HCT116 (cell line): ENCODE results near the gene ABCG8. TPM values are rescaled to one million over a fixed set of nuclear protein-coding genes. Genes with fewer than 3 reads are reported as not detected.
A peak's percentile ranks its signal among the peaks of the same experiment; 100 is the strongest.

ENCODE experiments used
- ATAC-seq: fragments of 200-7000 bp; cut with Tn5 transposase; 2 replicates; pipeline ENCODE4 v1.9.1; 2020; ENCODE audit warnings: mild to moderate bottlenecking, moderate library complexity
- BruUV-seq: library from RNA; stranded (reverse); fragments of 400-500 nt; replicated peaks from 2 replicates; lab custom pipeline; 2021; lab: Mats Ljungman, UMichigan
- CTCF ChIA-PET: fragments of 300-600 bp; sonication (Branson Sonifier 250); formaldehyde crosslinking; loops from one replicate; lab custom pipeline; 2021; ENCODE audit warnings: antibody characterized with exemption; lab: Charles Lee
- POLR2A ChIA-PET: fragments of 300-600, 350-600 bp; sonication (Branson Sonifier 250); formaldehyde crosslinking; loops from one replicate; lab custom pipeline; 2021; ENCODE audit warnings: antibody characterized with exemption; lab: Charles Lee
- RAD21 ChIA-PET, 2 experiments: fragments of 300-600 bp; sonication (Branson Sonifier 250); formaldehyde crosslinking; loops; one replicate each; lab custom pipeline; 2023; ENCODE audit warnings: low total read pairs in 2 of 2; ENCODE audit not compliant: uncharacterized antibody in 2 of 2, unreplicated experiment in 2 of 2, low non-redundant PET in 1 of 2; lab: Charles Lee
- DNase-seq: peaks from one replicate; pipeline ENCODE4 v3.0.0-alpha.2; 2010; ENCODE audit warnings: low read depth, low spot score
- H2AFZ ChIP-seq: fragments of 200-600 bp; shearing (Covaris generic), sonication (generic); 2 replicates; pipeline ENCODE4 v1.6.1; 2017; ENCODE audit warnings: low read depth, mixed run types, mixed read lengths, antibody characterized with exemption, low read length; ENCODE audit not compliant: poor library complexity, severe bottlenecking
- H3K27ac ChIP-seq: 2 replicates; pipeline ENCODE4 v1.5.1; 2012; ENCODE audit warnings: low read depth, low read length
- H3K27me3 ChIP-seq: fragments of 200-600 bp; sonication (generic); 2 replicates; pipeline ENCODE4 v1.6.1; 2016; ENCODE audit warnings: mixed run types, low read length, mixed read lengths; ENCODE audit not compliant: insufficient read depth
- H3K36me3 ChIP-seq, 2 experiments: fragments of 200-500 bp in 1 of 2; fragments of 200-600 bp in 1 of 2; sonication (Bioruptor generic) in 1 of 2; sonication (generic) in 1 of 2; 2 replicates each; pipeline versions ENCODE4 v1.5.1 to v1.6.1; 2014 to 2016; ENCODE audit warnings: low read length in 2 of 2, inconsistent platforms in 1 of 2, mixed read lengths in 1 of 2, mixed run types in 1 of 2; ENCODE audit not compliant: insufficient read depth in 2 of 2, control insufficient read depth in 1 of 2
- H3K4me1 ChIP-seq, 2 experiments: fragments of 200-600 bp in 1 of 2; sonication (generic) in 1 of 2; 2 replicates each; pipeline versions ENCODE4 v1.5.1 to v1.6.1; 2012 to 2017; ENCODE audit warnings: low read length in 2 of 2, inconsistent platforms in 1 of 2, mild to moderate bottlenecking in 1 of 2, mixed read lengths in 1 of 2, mixed run types in 1 of 2, moderate library complexity in 1 of 2; ENCODE audit not compliant: insufficient read depth in 2 of 2, control insufficient read depth in 1 of 2
- H3K4me2 ChIP-seq: fragments of 200-600 bp; sonication (generic); 2 replicates; pipeline ENCODE4 v1.6.1; 2017; ENCODE audit warnings: mixed run types, low read length, mixed read lengths
- H3K4me3 ChIP-seq, 2 experiments: fragments of 200-600 bp in 1 of 2; sonication (generic) in 1 of 2; replicated peaks in 1 of 2; 2 replicates each; pipeline ENCODE4 v1.5.1; 2011 to 2016; ENCODE audit warnings: low read length in 2 of 2, control low read depth in 1 of 2, low read depth in 1 of 2, mild to moderate bottlenecking in 1 of 2, mixed read lengths in 1 of 2, mixed run types in 1 of 2
- H3K79me2 ChIP-seq: fragments of 200-600 bp; sonication (generic); 2 replicates; pipeline ENCODE4 v1.6.1; 2017; ENCODE audit warnings: mild to moderate bottlenecking, mixed run types, low read length, moderate library complexity, mixed read lengths; ENCODE audit not compliant: insufficient read depth
- H3K9ac ChIP-seq: fragments of 200-600 bp; sonication (generic); 2 replicates; pipeline ENCODE4 v1.6.1; 2016; ENCODE audit warnings: low read length, mixed read lengths
- H3K9me2 ChIP-seq: fragments of 200-600 bp; sonication (generic), shearing (Covaris generic); 2 replicates; pipeline ENCODE4 v1.6.1; 2017; ENCODE audit warnings: mixed run types, mild to moderate bottlenecking, moderate library complexity; ENCODE audit not compliant: insufficient read depth
- H3K9me3 ChIP-seq, 2 experiments: fragments of 200-500 bp in 1 of 2; fragments of 200-600 bp in 1 of 2; sonication (Bioruptor generic) in 1 of 2; sonication (generic) in 1 of 2; 2 replicates each; pipeline ENCODE4 v1.6.1; 2014 to 2017; ENCODE audit warnings: low read length in 2 of 2, mixed read lengths in 2 of 2, inconsistent platforms in 1 of 2, low read depth in 1 of 2, mild to moderate bottlenecking in 1 of 2, mixed run types in 1 of 2, moderate library complexity in 1 of 2; ENCODE audit not compliant: control insufficient read depth in 1 of 2, insufficient read depth in 1 of 2
- H4K20me1 ChIP-seq: fragments of 200-600 bp; sonication (generic), shearing (Covaris generic); 2 replicates; pipeline ENCODE4 v1.6.1; 2017; ENCODE audit warnings: mixed run types, mild to moderate bottlenecking, moderate library complexity; ENCODE audit not compliant: insufficient read depth
- CTCF ChIP-seq, 3 experiments: fragments of 200-600 bp in 1 of 3; sonication (generic) in 1 of 3; IDR thresholded peaks in 2 of 3; conservative IDR thresholded peaks in 1 of 3; 2 replicates each; pipeline ENCODE4 v1.5.1; 2012 to 2017; ENCODE audit warnings: low read depth in 2 of 3, low read length in 2 of 3, antibody characterized with exemption in 1 of 3, borderline replicate concordance in 1 of 3, control low read depth in 1 of 3, mild to moderate bottlenecking in 1 of 3, mixed read lengths in 1 of 3, mixed run types in 1 of 3, moderate library complexity in 1 of 3; ENCODE audit not compliant: insufficient read depth in 1 of 3
- EGR1 ChIP-seq: IDR thresholded peaks from 2 replicates; pipeline ENCODE4 v1.6.1; 2012; ENCODE audit warnings: low read depth
- SRF ChIP-seq: IDR thresholded peaks from 2 replicates; pipeline ENCODE4 v1.6.1; 2012; ENCODE audit warnings: low read depth
- ZNF274 ChIP-seq: fragments of 200-500 bp; sonication (Bioruptor generic); IDR thresholded peaks from 2 replicates; pipeline ENCODE4 v1.6.1; 2014; ENCODE audit warnings: mild to moderate bottlenecking, low read depth, low read length, inconsistent platforms
- intact Hi-C: fragments of 100-400 bp; cut with micrococcal nuclease; formaldehyde crosslinking; loops from 2 replicates; pipeline ENCODE4 v1.10.0; 2022
- total RNA-seq: library from RNA; stranded (reverse); gene quantifications from one replicate; pipeline ENCODE4 v1.2.1, GENCODE V29; 2021; ENCODE audit not compliant: unreplicated experiment

Gene ABCG8
- total RNA-seq, 1 experiment from 2014 or later = 0.05 TPM

DNA sequence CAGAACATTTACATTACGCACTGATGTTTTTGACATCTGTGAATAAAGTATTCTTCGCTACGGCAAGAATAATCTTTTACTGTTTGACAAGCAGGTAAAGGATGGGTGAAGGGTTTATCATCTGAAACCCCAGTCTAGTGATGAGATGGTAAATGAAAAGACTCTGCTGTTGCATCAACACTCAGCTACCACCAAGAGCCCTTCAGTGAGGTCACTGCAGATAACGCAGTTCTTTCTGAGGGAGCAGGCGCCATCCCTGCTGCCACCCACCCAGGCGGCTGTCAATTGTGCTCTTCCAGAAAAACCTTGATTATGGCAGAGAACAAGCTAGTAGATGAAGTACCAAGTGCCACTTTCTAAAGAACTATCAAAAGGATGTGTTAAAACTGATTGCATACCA lies 58.7 kb downstream of the ABCG8 start (continued):
- no peak for TF ChIP-seq EGR1
- TF ChIP-seq SRF = no peak

DNA sequence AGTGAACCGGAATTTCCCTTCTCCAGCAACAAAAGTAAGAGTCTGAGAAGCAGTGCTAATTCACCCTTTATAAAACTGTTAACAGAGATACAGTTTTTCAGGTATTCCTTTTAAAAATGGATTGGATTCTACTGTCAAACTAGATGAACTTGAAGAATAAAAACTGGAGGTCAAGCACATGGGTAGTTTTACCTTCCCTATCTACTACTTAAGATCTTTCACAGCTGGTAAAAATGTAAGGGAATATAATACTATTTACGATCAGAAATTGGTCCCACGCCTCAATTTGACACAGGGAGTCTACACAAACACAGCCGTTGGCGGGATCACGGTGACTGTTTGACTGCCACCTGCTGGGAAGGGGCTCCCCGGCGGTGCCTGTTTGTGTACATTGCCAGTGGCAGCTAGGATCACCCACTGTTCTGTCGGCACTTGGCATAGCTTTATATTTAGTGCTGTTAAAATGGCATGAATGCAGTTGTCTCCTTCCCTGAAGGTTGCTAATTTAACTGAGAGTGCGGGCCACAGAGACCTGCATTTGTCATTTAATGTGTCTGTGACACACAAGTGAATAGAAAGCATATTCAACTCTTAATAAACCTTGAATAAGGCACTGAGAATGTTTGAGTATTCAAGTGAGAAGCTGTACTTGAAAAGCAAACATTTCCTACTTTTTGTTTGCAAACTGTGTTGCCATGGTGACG lies 59.5 kb downstream of the ABCG8 start:
- CTCF ChIA-PET = no interaction called here
- no peaks in the 10 kb centered on the region for H3K4me1 ChIP-seq
- BruUV-seq = no TSS peak
- H3K9ac ChIP-seq = no peak overlapping the region
- RAD21 ChIA-PET = no interaction called here
- H3K27ac ChIP-seq = no peak overlapping the region
- H3K9me2 ChIP-seq = no peaks in the 10 kb centered on the region
- TF ChIP-seq ZNF274 (no peak), CTCF (IDR thresholded peaks at IDR 0.05 in 2 of 3, conservative IDR thresholded peaks at IDR 0.05 in 1 of 3; ENCODE audit: borderline replicate concordance in 1 of 3, insufficient read depth in 1 of 3, low read depth in 2 of 3, low read length in 2 of 3) (peak in 2 of 3 experiments; percentile 29 to 37; a peak in 3 of 6 replicates)
- no peaks in the 10 kb centered on the region for H3K27me3 ChIP-seq
- DNase-seq = no peak
- peaks cover 25% of the 10 kb centered on the region; the same call in 1 of the 2 replicates for H4K20me1 ChIP-seq
- H3K4me2 ChIP-seq = no peak overlapping the region
- H3K4me3 ChIP-seq = no peak overlapping the region
- peaks cover 68% of the 10 kb centered on the region for H3K79me2 ChIP-seq
- H3K9me3 ChIP-seq = no peaks in the 10 kb centered on the region
- intact Hi-C loops = no loop called here
- H3K36me3 ChIP-seq = peaks cover 56 to 72% of the 10 kb centered on the region in 2 experiments
- H2AFZ ChIP-seq = no peak overlapping the region
- peak; percentile 50; the same call in 1 of the 2 replicates for ATAC-seq
- POLR2A ChIA-PET = no interaction called here
